HG03442 (cell line): Measurements from ENCODE around the gene SYMPK.
"Not testable (repeated sequence)": the region's sequence is repeated elsewhere in the genome, so short reads cannot be mapped to it uniquely, and the experiment has no call there.

Source experiments
- ATAC-seq: cut with Tn5 transposase; IDR thresholded peaks from one replicate; pipeline ENCODE4 v1.9.1; 2021; ENCODE audit warnings: mild to moderate bottlenecking, moderate library complexity; ENCODE audit not compliant: unreplicated experiment

SYMPK gene

DNA sequence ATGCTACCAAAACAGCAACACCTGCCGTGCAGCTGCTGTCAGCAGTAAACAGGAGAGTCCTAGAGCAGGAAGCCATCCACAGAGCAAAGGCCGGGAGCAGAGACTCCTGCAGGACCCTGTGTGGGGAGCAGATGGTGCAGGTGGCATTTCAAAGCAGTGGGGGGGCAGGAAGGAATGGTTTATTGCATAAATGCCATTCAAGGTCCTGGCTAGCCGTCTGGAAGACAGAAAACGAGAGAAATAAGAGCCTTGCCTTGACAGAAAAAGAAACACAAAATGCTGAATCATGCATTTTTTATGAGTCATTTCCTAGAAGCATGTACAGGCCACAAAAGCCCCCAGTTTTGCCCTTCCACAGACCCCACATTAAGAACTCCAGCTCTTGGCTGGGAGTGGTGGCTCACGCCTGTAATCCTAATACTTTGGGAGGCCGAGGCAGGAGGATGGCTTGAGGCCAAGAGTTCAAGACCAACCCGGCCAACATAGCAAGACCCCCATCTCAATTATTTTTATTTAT is 53.2 kb downstream of the SYMPK start:
- ATAC-seq = no peak

DNA sequence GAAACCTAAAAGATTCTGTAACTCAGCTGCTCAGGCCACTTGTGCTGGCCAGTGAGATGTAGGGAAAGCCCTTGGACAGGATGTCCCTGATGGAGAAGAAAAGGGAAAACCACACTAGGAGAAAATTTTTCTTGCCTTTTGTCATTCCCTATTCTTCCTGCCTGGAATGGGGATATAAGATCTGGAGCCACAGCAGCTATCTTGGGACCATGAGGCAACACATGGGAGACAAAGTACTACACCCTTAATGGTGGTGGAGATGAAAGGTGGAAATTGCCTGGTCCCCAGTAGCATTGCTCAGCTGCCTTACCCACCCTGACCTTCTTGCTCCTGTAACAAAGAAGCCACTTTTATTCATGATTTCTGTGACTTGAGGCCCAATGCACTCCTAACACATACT is 57.2 kb downstream of the SYMPK start:
- no peak for ATAC-seq

DNA sequence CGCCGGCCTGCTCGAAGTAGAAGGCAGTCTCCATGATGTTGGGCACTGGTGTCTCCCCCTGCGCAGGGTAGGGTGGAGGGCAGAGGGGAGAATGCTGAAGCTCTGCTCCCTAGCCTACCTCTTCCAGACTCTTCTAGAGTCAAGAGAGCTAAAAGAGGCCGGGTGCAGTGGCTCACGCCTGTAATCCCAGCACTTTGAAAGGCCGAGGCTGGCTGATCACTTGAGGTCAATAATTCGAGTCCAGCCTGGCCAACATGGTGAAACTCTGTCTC is 58.1 kb downstream of the SYMPK start:
- ATAC-seq = no peak

DNA sequence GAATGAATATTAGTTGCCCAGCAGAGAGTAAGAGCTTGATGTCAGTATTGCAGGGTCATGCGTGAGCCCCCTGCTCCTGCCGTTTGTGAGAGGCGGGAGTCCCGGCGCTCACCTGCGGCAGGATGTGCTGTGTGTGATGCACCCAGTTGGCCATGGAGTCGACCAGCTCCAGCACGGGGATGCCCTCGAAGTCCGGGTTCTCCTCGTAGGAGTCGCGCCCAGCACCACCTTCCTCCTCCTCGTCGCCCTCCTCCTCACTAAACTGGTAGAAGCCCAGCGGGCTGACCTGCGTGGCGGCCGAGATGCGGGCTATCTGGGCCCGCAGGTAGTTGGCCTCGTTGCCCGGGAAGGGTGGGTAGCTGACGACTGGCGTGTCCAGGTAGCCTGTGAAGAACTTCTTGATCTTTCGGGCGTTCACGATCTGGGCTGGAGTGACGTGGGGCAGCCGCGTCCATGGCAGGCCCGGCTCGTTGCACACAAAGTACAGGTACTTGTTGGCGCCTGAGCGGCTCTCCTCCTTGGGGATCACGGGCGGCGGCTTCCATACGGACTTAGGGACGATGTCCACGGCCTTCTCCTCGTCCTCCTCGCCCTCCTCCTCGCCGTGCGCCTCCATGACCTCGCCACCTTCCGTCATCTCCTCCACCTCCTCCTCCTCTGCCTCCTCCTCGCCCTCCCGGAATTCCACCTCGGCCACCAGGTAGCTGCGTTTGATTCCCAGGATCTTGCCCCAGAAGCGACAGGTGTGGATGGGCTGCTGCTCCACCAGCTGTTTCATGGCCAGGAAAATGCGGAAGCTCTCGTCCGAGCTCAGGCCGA is 58.6 kb downstream of the SYMPK start:
- ATAC-seq = no peak

DNA sequence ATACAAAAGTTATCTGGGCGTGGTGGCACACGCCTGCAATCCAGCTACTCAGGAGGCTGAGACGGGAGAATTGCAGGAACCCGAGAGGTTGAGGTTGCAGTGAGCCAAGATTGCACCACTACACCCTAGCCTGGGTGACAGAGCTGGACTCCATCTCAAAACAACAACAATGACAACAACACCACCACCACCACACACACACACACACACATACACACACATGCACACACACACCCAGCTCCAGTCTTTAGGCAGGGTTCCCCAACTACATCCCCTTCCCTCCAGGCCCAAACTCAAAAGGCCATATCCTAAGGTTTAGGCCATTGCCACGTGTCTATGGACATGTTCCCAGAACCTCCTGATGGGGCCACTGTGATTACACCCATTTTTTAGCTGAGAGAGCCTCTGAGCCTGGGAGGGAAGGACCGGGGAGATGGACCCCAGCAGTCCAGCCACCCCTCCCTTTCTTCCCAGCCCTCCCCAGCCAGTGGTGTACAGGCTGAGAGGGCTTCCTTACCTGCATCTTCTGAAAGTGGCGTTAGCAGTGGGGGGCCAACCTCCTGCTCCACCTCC is 61.3 kb downstream of the SYMPK start:
- ATAC-seq = no peak

DNA sequence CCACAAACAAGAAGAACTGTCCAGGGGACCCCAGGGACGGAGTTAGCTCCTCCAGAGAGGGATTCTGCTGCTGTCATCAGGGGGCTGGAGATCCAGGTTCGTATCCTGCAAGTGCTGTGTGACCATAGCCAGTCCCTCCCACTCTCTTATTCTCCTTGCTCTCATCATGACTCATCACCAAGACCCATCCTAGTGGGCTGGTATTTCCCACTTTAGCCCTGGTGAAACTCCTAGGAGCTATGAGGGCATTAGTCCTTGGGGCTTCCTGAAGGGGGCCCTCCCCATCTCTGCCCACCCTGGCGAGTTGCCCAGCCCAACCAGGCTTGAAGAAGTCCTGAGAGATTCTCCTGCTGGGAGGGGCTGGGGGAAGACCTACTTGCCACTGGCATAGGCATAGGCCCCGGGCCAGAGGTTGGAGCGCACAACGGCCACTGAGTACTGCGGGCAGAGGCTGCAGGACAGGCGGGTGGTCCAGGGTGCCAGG is 62.8 kb downstream of the SYMPK start:
- no peak for ATAC-seq

DNA sequence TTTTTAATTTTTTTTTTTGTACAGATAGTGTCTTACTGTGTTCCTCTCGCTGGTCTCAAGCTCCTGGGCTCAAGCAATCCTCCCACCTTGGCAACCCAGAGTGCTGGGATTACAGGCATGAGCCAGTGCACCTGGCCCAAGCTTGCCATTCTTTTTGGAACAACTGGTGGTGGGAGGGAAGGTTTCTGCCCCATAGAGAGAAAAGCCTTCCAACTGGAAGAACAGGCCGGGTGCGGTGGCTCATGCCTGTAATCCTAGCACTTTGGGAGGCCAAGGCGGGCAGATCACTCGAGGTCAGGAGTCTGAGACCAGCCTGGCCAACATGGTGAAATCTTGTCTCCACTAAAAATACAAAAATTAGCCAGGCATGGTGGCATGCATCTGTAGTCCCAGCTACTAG is 63.4 kb downstream of the SYMPK start:
- ATAC-seq = not testable (repeated sequence)

DNA sequence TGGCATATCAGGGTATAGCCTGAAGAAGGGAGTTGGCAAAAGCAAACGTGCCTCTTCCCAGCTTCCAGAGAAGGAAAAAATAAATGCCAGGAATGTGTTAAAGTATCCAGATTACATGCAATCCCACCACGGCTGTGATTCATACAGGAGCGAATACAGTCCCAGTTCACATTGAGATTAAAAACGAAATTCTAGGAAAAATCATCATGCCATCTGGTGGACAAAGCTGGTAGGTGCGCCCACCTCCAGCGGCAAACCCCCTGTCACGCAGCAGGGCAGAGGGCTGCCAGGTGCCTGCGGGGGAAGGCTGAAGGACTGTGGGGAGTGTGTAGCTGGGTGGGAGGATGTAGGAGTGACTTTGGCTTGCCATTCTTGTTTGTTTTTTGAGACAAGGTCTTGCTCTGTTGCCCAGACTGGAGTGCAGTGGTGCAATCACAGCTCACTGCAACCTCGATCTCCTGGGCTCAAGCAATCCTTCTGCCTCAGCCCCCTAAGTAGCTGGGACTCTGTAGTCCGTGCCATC is 63.9 kb downstream of the SYMPK start:
- ATAC-seq = no peak

DNA sequence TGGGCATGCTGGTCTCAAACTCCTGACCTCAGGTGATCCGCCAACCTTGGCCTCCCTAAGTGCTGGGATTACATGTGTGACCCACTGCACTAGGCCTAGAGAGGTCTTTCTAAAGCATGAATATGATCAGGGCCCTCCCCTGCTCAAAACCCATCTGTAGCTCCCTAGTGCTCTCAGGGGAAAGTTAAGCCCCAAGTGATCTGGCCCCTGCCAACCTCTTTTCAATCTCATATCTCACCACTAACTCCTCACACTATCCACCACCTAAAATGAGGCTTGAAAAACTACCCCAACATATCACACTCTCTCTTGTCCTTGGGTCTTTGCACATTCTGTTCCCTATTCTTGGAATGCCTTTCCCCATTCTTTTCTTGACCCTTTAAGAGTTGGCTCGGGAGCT is 68.3 kb downstream of the SYMPK start:
- ATAC-seq = no peak

DNA sequence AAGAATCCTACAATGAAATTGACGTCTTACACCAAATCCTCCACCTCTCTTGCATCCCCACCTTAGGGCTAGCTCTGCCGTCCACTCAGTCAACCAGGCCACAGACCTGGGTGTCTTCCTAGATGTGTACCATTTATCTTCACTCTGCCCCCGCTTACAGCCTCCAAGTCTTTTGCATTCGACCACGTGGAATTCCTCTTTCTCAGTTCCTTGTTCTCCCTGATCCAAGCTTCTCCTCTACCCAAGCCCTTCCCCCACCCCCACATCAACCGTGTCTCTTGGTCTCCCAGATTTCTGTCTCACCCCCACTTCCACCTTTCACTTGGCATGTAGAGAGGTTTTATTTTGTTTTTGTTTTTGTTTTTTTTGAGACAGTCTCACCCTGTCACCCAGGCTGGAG is 69.1 kb downstream of the SYMPK start:
- no peak for ATAC-seq

DNA sequence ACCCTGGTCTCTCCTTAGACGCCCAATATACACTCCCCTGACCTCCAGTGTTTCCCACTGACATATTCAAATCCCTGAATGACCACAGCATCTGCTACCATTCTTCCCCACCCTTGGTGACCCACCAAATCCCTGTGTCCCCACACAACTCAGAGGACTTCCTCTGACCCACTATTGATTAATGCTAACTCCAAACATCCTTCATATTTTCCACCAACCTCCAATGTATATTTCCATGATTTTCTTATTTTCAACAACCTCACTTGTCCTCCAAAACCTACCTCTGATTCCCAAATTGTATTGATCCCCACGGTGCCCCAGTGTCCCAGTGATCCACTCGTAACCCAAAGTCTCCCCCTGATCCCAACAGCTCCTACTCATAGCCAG is 69.8 kb downstream of the SYMPK start:
- ATAC-seq = no peak

DNA sequence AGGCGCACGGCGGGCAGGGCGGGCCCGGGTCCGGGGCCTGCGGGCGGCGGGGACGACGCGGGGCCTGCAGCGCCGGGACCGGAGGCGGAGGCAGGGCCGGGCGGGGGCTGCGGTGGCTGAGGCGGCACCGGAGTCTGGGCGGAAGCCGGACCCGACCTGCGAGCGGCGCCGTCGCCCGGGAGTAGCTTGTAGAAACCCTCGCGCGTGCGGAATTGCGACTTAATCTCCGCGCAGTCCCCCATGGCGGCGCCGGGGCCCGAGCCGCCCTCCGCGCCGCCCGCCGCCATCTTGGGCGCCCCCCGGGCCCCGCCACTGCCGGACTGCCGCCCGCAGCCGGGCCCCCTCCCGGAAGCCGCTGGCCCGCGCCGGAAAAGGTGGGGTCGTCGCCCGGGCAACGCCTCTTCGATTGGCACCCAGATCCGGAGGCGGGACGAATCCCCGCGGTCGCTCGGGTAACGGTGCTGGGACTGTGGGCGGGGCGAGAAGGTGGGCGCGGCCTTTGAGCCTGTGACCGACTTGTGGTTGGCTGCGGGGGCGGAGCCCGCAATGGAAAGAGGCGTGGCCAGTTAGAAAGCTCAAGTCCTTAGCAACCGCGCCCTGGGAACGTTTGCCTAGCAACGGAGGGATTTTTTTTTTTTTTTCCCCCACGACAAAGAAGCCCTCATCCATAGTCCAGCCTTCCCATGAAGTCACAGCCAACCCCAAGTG is 70.3 kb downstream of the SYMPK start, which contains the start of gene DMWD:
TSS of gene DMWD (minus strand) at position 376 of the 708 bp plus-strand sequence. CDS start at position 287, 89 bp downstream.
- peak; percentile 90 for ATAC-seq

DNA sequence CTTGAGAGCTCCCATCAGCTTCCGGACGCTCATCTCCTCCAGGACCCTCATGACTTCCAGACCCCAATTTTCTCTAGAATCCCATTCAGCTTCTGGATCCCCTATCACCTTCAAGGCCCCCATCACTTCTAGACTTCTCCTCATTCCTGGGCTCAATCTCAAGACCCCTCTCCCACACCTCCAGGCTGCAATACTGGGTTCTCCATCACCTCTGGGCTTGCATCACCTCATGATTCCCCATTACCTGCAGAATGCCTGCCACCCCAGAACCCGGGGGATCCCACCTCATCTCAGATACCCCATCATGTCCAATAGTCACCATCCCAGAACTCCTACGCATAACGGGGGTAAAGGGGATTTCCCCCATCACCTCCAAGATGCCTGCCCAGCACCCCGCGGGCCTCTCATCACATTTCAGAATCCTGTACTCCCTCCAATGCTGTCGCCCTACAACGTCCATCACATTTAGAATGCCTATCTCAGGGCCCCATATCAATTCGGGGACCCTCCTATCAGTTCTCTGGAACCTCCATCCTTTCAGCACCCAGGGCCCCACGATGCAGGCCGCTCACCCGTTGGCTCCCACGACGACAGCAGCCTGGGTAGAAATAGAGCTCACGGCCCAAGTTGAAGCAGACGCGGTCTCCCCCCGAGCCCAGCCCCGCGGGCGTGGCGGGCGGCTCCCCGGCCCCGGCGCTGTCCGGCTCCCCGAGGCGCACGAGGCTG is 71.0 kb downstream of the SYMPK start:
- no peak for ATAC-seq

DNA sequence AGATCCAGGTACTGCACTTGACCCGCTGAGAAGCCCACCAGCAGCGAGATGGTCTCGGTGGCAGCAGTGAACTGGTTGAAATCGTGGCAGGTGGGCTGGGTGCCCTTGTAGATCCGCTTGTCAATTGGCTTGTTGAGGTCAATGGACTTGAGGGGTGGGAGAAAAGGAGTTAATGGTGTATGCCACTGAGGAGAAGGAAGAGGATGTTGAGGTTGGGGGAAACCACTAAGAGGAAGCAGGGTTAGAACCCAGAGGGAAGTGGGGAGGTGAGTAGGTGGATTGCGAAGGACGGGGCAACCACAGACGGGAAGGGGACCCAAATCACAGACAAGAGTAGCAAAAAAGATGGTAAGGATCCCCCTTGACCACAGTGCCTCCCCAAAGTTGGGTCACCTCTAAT is 72.0 kb downstream of the SYMPK start:
- no peak for ATAC-seq

DNA sequence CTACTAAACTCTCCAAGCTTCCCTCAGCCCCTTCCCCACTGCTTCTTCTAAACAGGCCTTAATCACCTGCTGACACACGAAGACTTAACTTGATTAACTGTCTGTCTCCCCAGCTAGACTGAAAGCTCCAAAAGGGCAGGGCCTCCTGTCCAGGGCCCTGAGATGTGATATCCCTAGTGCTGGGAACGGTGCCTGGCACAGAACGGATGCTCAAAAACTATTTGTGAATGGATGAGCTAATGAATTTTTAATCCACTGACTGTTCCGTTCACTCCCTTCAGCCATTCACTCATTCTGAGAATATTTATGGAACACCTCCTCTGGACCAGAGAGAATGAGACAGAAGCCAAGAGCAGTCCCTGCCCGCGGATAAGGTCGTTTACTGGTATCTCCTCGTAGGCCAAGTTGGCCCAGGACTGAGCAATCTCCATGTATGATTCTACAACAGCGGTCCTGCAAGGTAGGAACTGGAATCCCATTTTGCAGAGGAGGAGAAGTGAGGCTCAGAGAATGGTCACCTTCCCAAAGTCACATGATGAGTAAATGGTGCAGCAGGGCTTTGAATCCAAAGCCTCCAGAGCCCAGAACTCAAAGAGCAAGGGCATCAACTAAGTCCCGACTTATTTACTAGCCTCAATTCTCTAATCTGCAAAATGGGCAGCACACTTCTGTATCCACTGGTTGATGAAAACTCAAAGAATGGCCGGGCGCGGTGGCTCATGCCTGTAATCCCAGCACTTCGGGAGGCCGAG is 73.7 kb downstream of the SYMPK start:
- ATAC-seq = no peak

DNA sequence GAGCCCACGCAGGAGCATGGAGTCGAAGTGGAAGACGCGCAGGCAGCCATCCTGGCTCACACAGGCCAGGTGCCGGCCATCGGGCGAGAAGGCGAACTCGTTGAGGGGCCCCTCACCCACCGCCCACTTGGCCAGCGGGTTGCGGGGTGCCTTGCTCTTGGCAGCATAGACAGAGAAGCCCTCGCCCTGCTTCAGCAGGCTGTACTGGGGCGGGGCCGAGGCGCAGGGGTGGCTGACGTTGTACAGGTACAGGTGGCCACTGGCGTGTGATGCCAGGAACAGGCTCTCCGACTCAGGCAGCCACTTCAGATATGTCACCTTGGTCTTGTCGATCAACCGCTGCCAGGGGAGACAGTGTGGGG is 76.4 kb downstream of the SYMPK start:
- no peak for ATAC-seq

DNA sequence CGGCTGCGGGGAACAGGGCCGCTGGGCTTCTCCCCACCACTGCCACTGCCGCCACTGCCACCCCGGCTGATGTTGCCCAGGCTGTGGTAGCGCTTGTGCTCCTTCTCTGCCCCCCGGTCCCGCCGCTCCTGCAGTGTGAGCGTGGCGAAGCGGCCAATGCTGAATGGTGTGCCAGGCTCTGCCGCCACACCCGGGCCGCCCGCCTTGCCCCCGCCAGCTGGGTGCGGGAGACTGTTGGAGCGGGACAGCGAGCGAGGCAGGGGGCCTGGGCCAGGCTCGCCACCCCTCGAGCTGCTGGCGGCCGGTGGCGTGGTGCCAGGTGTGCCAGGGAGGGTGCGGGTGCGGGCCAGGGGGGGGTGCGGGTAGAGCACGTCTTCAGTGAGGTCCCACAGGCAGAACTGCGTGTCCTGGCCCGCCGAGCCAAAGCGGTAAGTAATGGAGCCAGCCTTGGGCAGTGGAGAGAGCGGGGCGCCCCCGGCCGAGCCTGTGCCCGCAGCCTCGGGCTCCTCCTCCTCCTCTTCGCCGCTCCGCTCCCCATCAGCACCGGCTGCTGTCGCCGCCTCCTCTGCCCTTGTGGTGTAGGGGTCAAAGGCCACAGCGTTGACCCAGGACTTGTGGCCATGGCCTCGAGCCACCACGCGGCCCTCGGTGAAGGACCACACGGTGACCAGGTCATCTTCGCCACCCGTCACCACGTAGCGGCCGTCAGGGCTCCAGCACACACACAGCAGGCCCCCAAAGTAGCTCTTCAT is 77.0 kb downstream of the SYMPK start:
- no peak for ATAC-seq

DNA sequence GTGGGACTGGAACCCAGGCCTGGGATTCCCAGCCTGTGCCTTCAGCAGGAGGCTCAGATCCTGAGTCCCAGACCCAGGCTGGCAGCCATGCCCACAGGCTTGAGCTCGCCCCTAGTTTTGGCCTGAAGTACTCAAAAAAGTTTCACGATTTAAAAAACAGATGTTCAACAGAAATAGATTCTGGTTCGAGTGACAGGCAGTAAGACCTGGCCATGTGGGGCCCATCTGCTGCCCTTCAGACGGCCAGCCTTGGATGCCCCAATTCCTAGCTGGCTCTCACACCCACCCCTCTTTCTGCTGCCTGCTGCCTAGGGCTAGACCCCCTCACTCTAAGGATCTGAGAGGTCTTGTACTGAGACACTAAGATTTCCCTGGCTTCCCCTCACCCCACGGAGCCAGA is 77.8 kb downstream of the SYMPK start:
- ATAC-seq = no peak

DNA sequence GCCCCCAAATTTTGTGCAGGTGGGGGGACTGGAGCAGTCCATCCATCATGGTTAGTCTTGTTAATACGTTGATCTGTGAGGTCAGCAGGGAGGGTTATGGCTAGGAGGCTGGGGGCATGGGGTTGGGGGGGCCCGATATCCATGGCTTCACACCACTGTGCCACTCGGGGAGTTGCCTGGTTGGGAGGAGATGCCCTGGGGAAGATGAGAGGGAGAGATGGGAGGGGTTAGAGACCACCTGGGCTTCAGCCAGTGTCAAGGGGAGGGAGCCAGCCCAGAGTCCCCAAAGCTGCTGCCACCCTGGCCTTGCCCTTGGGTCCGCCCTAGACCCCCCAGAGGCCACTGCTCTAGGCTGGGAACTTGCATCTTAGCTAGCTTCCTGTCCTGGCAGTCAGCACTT is 78.9 kb downstream of the SYMPK start:
- no peak for ATAC-seq
